Activated CD8-positive, alpha-beta T cell treated with anti-CD3 and anti-CD28 coated beads for 36 hours (primary cell): Measurements from ENCODE around the gene CPE. TPM values are rescaled to one million over a fixed set of nuclear protein-coding genes. Genes with fewer than 3 reads are reported as not detected.

Experiments
- ATAC-seq: fragments of 200-7000 bp; cut with Tn5 transposase; one replicate; pipeline ENCODE4 v1.10.0; 2021; ENCODE audit warnings: mild to moderate bottlenecking, moderate library complexity
- CTCF ChIA-PET: fragments of 350-600 bp; sonication (Branson Sonifier 250); formaldehyde crosslinking; loops from one replicate; lab custom pipeline; 2021; ENCODE audit warnings: antibody characterized with exemption; lab: Charles Lee
- POLR2A ChIA-PET: fragments of 350-600 bp; sonication (Branson Sonifier 250); formaldehyde crosslinking; loops from one replicate; lab custom pipeline; 2021; ENCODE audit warnings: antibody characterized with exemption; lab: Charles Lee
- DNase-seq: peaks from one replicate; pipeline ENCODE4 v3.0.0-alpha.2; 2020
- H3K27ac Mint-ChIP-seq: one replicate; pipeline ENCODE4 v1.8.0; 2021; ENCODE audit warnings: mild to moderate bottlenecking, mixed read lengths
- H3K27me3 Mint-ChIP-seq: one replicate; pipeline ENCODE4 v1.8.0; 2021; ENCODE audit warnings: mixed read lengths
- H3K36me3 Mint-ChIP-seq: one replicate; pipeline ENCODE4 v1.8.0; 2021; ENCODE audit warnings: low read depth, mixed read lengths
- H3K4me1 Mint-ChIP-seq: one replicate; pipeline ENCODE4 v1.8.0; 2021; ENCODE audit warnings: low read depth, mixed read lengths
- H3K4me3 Mint-ChIP-seq: one replicate; pipeline ENCODE4 v1.8.0; 2021; ENCODE audit warnings: mild to moderate bottlenecking, moderate library complexity, mixed read lengths
- H3K9me3 Mint-ChIP-seq: one replicate; pipeline ENCODE4 v1.8.0; 2021; ENCODE audit warnings: mixed read lengths
- CTCF ChIP-seq: fragments of 200-600 bp; IDR thresholded peaks from one replicate; pipeline ENCODE4 v1.8.0; 2022; ENCODE audit warnings: antibody characterized with exemption, mild to moderate bottlenecking
- intact Hi-C: fragments of 100-400 bp; cut with micrococcal nuclease; formaldehyde crosslinking; loops from one replicate; pipeline ENCODE4 v1.10.0; 2022
- total RNA-seq, 2 experiments: library from RNA; stranded (reverse); gene quantifications; one replicate each; pipeline ENCODE4 v1.2.3, GENCODE V29; 2021

CPE gene
- total RNA-seq, 2 experiments from 2014 or later, result not detected

- ChIA-PET POLR2A (no interaction called here), CTCF (interaction anchor here (0.6 to 1.7 kb wide), 11 partner anchors 10 to 578 kb away, joined by 3 to 14 read pairs (median 3); no protein-coding TSS in a partner anchor)
- Mint-ChIP-seq H3K4me3 (no peak overlapping the region), H3K4me1 (no peaks in the 10 kb centered on the region), H3K36me3 (no peaks in the 10 kb centered on the region), H3K27ac (no peak overlapping the region), H3K9me3 (no peaks in the 10 kb centered on the region), H3K27me3 (peaks cover 6% of the 10 kb centered on the region)
- intact Hi-C loops, result loop anchor here (1.0 kb wide), 1 partner anchor 555 kb away; no protein-coding TSS in a partner anchor
- TF ChIP-seq CTCF, result peak; percentile 91
- ATAC-seq (no peak), DNase-seq (peak; percentile 8)
These were observed 158.3 kb downstream of the CPE start for GRCh38 chr4:165537028-165537648.

GRCh38 chr4:165539801-165540200, 161.0 kb downstream of the CPE start:
- Mint-ChIP-seq H3K9me3 (no peaks in the 10 kb centered on the region), H3K4me1 (no peaks in the 10 kb centered on the region), H3K36me3 (no peaks in the 10 kb centered on the region), H3K27me3 (peaks cover 3% of the 10 kb centered on the region), H3K4me3 (no peak overlapping the region), H3K27ac (no peak overlapping the region)
- ChIA-PET CTCF (interaction anchor here (0.6 to 1.6 kb wide), 2 partner anchors 426 to 551 kb away, joined by 3 to 4 read pairs; no protein-coding TSS in a partner anchor), POLR2A (no interaction called here)
- ATAC-seq, result no peak
- intact Hi-C loops, result no loop called here
- no peak for TF ChIP-seq CTCF
- DNase-seq, result no peak

DNA sequence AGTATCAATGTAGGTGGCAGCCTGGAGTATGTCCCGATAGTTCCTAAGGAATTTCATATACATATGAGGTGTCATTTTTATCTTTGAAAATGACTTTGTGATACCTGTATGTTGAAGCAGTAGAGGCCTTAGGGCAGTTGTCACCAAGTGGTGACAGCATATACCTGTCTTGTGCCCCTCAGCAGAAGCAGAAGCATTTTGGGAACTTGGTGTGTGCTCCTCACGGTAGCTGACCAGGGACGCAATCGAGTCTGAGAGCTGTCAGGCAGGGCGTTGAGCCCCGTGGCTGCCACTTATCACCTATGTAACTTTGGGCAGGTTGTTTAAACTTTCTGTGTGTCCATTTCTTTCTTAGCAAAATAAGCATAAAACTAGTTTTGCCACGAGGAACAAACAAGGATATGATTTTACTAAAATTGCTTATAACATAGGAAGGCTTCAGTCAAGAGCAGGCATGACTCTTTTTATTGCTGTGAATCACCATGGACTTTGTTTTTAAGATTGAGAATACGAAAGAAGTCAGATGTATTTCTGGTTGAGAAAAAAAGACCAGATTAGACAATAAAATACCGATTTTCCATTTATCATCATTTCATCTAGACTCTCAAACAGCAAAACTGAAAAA, 161.5 kb downstream of the CPE start:
- Mint-ChIP-seq H3K27me3 (peaks cover 3% of the 10 kb centered on the region), H3K4me3 (no peak overlapping the region), H3K9me3 (no peaks in the 10 kb centered on the region), H3K27ac (no peak overlapping the region), H3K4me1 (no peaks in the 10 kb centered on the region), H3K36me3 (no peaks in the 10 kb centered on the region)
- DNase-seq (peak; percentile 12), ATAC-seq (peak; percentile 35)
- intact Hi-C loops, result no loop called here
- TF ChIP-seq CTCF, result no peak
- POLR2A ChIA-PET, result no interaction called here
- CTCF ChIA-PET, result interaction anchor here (0.6 to 1.6 kb wide), 2 partner anchors 427 to 550 kb away, joined by 3 to 4 read pairs; no protein-coding TSS in a partner anchor

DNA sequence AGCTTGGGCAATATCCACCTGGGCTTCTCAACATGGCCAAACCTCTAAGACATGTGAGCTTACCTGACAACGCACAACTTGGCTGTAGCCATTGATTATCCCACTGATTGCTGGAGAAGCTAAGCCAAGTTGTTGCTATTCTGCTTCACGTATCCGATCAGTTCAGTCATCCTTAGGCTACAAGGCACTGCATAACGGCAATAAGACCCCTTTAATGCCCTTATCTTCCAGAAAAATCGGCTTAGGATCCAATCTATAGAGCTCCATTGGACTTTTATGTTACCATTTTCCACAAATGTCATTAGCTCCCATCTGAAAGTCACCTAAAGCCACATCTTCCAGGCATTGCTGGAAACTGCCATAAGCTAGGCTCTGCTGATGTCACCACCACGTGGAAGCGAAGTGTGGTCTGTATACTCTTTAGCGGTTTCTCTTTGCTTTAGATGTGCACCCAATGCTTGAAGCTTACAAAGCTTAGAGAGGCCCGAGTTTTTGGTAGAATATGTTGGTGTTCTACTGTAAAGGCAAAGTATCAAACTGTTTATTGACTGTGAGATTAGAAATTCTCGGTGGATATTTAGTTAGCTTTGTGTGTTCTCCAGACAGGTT, 163.1 kb downstream of the CPE start:
- TF ChIP-seq CTCF, result no peak
- Mint-ChIP-seq H3K36me3 (no peaks in the 10 kb centered on the region), H3K27me3 (no peaks in the 10 kb centered on the region), H3K27ac (no peak overlapping the region), H3K9me3 (no peaks in the 10 kb centered on the region), H3K4me1 (no peaks in the 10 kb centered on the region), H3K4me3 (no peak overlapping the region)
- POLR2A ChIA-PET, result no interaction called here
- peak; percentile 66 for ATAC-seq
- DNase-seq, result peak; percentile 32
- intact Hi-C loops, result no loop called here
- CTCF ChIA-PET, result interaction anchor here (0.9 to 2.2 kb wide), 2 partner anchors 48 to 411 kb away, joined by 3 to 12 read pairs; no protein-coding TSS in a partner anchor
